Stimulated activated CD4-positive, alpha-beta T cell treated with anti-CD3 and anti-CD28 coated beads, Interleukin-4, amount 100 ng/mL, for 1 hour (primary cell): ENCODE data around the gene PCDH15.

ENCODE experiments used
- DNase-seq: peaks from one replicate; pipeline ENCODE4 v3.0.0-alpha.2; 2020

Gene PCDH15

DNA sequence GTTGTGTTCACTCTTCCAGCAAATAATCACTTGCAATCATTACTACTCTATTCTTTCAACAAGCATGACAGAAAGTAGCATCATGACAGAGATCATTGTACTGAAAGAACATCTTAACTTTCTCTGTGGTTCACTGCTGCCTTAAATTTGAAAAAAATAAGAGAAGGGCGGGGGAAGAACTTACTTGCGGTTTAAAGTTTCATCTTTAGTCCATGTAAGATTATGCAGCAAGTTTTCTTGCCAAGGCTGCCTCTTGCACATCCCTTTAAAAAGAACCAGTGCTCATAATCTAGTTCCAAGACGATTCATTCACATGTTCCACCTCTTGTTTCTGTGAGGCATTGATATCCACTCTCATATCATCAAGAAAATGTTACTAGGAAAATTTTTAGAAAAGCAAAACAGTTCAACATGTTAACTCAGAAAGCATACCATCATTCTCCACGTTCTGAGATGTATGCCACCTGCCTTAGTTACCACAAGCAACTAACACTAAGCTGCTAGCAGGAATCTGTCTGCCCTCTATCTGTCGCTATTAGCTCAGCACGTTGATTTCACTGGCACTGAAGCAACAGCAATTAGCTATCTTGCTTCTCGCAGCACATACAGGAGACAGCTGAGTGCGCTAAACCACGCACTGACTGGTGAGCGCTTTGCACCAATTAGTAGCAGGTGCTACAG lies at the start of gene PCDH15:
TSS of gene PCDH15 (minus strand) at position 491 of the 681 bp plus-strand sequence. CDS start 136,969 bp downstream, outside the sequence.
- DNase-seq = no peak

DNA sequence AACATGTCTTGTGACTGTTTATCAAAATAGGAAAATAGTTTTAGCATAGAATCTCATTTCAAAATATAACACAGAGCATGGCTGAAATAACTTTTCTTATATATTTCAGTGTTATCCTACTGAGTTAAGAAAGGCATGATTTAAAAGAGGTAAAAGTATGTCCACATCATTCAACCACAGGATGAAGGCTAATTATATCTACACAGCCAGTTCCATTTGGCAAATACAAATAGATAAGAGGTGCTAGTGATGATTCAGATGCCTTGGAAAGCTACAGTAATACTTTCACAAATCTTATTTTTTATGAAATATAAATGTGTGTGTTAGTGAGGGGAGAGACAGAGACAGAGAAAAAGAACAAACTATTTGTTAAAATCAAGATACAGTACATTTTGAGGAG lies 42.9 kb upstream of the PCDH15 start:
- DNase-seq = no peak

DNA sequence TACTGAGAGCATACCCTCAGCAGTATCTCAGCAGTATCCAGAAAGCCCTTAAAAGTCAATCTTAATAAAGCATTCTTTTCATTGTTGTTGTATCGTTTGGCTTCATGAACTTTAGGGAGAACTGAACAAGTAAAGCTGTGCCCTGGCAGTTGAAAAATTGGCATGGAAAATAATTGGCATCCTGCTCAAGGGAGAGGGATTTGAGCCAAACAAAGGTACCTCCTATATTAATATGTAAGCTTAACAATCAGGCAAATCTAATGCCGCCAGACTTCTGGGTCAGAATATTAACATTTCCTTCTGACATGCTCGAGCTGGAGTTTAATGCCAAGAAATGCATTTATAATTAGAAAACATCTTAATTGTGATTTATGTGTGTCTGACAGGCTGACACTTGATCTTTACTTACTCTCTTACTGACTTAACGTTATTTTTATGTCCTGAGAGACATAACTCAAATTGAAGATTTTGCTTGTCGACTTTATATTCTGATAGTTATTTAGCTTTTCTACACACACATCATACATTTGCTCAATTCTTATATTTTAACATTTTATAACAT lies 42.1 kb upstream of the PCDH15 start:
- no peak for DNase-seq

DNA sequence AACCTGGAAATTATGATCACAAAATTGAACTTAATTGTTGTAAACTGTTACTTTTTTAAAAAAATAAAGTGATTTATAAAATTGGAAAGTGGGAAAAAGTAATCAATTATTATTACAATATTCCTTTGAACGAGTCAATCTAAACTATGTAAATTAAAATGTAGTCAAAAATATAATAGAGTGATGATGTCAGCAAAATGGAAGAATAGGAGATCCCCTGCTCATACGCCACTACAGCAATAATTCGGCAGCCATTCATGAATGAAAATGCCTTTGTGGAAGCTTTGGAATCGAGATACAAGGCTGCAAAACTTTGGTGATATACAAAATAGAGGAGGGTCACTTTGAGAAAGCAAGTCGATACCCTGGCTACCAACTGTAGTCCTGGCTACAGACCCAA lies 36.4 kb upstream of the PCDH15 start:
- DNase-seq = no peak

DNA sequence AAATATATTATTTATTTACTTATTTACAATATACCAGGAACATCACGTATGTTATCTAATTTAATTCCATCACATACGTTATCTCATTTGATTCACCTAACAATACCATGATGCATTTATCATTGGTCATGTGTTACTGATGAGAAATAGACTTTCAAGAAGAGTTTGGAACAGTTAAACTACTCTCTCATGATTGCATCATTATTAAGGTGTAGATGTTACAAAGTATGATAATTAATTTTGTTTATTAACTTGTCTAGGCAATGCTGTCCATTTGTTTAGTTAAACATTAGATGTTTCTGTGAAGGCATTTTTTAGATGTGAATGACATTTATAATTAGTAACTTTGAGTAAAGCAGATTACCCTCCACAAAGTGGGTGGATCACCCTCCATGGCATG lies 32.0 kb upstream of the PCDH15 start:
- DNase-seq = no peak

DNA sequence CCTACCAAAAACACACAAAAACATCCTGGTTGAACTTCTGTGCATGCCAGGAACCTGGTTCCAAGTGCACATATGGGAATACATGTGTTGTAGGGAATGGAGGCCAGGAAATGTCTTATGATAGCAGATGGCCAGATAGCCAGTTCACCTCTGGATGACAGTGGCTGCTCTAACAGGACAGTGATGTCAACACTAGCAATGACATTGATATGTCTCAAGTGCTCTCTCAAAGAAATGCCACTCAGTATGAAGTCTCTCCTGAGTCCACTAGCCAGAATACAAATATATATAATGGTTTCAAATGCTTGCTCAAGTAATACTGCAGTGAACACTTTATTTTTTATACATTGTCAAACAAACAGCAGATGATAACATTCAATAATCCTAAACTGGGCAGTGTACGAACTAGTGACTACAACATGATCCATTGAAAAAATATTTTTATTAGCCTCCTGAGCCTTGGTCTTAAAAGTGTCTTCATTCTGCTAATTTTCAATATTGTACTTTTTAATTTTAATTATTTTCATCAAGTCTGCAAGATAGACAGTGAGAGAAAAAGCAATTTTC lies 26.0 kb upstream of the PCDH15 start:
- DNase-seq = no peak

DNA sequence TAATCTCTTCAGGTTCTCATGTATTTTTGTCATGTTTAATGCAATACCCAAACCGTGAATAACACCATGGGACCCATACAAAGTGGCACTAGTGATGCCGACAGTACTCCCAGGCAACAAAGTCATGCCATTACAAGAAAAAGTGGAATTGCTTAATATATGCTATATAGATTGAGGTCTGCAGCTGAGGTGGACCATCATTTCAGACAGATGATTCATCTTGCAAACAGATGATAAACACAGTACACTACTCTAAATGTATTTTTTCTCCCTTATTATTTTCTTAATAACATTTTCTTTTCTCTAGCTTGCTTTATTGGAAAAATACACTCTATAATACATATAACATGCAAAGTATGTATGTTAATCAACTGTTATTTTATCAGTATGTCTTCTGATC lies 14.6 kb upstream of the PCDH15 start:
- DNase-seq = no peak

DNA sequence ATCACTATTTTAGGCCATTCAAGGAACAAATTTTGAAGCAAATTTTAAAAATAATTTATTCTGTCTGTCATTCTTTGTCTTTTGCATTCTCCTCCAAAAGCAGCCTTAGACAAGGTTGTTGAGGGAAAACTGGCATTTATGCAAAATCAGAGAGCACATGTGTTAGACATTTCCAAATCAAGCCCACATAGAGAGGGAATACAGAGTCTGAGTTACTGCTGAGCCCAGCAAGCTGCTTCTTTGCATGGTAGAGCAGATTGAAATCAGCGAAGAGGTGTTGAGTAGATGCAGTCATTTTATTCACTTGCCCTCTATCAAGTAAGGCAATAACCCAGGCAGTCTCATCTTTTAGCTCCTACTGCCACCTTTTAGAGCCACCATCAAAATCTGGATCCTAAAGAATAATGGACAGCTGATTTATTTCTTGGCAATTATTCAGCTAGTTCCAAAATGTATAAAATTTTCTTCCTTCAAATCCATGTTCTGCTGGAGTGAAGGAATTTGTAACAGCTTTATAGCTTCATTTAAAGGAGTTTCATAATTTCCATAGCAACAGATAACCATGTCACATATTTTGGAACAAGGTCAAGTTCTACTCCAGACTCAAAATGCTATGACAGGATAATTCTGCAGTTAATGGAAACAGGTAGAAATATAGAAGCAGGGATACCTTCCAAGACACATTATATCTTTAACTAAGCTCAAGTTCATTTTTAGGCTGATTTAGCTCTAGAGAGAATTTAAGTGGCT lies 7.3 kb upstream of the PCDH15 start:
- DNase-seq = no peak

DNA sequence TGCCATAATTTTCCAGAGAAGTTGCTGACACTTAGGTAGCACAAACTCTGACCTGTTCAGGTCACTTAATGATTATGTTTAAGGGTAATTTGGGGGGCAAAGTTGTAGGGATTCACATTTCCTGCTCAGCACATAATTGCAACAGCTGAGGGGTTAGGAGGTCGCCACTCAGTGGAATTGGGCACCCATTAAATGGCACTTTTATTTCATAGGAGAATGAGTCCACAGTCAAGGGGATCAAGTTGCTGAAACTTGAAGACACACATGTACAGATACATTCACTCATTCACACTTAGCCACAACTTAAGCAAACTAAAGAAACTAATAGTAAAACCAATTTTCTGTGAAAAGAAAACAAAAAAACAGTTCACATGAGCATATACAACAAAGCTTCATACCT lies 1.5 kb downstream of the PCDH15 start:
- DNase-seq = no peak

DNA sequence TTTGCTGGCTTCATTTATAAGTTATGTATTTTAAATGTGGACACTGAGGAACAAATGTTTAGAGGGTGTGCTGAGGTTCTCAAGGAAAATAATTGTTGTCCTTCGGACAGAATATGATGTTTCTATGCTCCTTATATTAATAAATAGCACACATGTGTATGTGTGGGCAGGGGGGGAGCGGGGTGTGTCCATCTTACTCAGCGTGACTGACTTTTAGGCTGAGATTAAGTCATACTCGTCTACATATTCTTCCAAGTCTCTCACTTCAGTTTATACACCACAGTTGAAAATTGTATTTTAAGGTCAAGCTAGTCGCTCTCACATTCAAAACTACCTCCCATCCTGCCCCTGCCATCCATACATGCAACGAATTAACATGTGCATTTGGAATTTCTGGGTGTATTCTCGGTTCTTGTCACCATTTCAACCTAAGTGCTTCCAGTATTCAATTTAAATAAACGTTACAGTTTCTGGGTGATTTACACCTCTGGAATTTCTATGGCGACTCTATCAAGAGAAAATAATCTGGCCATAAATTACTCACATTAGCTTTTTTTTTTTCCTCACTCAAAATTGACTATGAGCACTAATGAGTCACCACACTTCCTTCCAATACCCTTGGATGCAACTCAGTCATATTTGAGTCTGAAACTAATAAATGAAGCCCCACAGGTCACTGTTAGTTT lies 3.3 kb downstream of the PCDH15 start:
- DNase-seq = no peak

DNA sequence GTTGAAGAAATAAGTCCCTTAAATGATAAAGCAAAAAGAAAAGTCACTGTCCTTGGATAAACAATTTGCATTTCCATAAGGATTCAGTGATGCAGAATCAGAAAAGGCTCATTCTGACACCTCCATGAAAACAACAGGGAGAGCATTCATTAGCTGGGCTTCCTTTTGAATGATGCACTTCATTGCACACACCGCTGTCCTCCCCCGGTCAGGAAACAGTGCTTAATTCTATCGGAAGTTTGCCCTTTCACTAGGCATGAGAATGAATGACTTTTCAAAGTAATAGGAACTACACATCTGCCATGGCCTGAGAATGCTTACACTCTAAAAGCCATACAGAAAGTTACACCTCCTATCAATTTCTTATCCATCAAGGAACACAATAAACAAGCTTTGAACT lies 4.2 kb downstream of the PCDH15 start:
- DNase-seq = no peak

DNA sequence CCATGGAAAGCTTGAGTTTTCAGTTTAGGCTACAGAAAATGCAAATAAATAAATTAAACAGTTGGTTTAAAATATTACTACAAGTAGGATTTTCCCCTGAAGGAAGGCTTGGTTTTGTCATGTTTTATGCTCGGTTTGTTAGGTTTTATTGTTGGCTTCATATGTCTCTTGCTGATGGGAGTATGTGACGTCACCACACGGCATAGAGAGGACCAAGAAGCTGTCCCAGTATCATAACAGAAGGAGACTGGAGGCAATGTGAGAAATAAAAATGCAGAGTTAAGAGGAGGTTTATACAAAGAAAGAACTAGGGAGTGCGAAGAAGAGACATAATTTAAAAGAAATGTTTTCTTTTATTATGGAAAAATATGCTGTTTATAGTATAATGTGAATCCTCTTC lies 24.4 kb downstream of the PCDH15 start:
- no peak for DNase-seq

DNA sequence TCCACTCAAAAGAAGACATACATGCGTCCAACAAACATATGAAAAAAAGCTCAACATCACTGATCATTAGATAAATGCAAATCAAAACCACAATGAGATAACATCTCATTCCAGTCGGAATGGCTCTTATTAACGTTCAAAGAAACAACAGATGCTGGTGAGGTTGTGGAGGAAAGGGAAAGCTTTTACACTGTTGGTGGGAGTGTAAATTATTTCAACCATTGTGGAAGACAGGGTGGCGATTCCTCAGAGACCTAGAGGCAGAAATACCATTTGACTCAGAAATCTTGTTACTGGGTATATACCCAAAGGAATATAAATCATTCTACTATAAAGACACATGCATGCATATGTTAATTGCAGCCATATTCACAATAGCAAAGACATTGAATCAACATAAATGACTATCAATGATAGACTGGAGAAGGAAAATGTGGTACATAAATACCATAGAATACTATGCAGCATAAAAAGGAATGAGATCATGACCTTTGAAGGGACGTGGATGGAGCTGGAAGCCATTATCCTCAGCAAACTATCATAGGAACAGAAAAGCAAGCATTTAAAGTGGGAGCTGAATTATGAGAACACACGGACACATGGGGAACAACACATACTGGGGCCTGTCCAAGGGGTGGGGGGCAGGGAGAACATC lies 28.4 kb downstream of the PCDH15 start:
- DNase-seq = no peak

DNA sequence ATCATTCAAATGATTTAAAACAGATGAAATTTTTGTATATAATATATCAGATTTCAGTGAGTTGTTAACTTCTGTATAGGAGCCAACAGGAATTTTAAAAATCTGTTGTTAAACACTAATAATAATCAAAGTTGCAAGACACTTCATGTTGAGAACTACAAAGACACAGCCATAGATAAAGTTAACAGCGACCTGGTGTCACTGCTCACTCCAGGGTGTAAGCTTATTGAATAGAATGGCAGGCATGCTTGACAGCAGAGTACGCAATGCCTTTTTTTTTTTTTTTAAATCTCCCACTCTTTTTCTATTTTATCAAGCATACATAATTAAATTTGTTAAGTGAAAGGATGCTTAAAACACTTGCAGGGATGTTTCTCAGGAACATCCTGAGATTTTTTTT lies 32.0 kb downstream of the PCDH15 start:
- DNase-seq = no peak

DNA sequence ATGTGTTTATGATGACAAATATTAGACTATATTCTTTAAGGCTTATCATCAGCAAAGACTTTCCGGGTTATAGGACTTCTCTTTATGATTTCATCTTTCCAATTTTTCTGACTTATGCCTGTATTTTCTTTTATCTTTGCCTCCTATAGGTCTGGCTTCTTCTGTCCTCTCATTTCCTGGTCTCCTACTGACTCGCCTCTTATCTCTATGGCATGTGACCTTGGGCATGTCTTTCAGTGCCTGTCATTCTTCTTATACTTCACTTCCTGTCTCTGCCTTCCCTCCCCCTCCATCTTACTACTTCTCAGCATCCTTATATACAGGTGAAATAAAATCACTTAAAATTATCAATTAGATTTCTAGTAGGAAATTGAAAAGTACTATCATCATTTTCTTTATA lies 42.2 kb downstream of the PCDH15 start:
- DNase-seq = no peak

DNA sequence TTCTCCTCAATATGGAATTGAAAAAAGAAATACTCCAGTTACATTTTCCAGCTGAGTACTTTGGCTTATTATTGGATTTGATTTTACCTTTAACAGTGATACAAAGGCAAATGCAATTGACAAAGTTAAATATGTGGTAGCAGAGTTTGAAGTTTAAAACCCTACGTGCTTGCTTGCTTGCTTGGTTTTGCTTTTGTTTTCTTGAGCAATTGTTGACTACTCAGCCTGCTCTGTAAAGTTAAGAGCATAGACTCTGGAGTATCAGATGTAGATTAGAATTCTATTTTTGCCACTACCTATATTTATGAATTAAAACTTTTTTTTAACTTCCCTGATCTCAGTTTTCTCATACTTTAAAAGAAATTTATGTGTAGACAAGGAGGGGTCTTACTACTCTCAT lies 51.4 kb downstream of the PCDH15 start:
- no peak for DNase-seq

DNA sequence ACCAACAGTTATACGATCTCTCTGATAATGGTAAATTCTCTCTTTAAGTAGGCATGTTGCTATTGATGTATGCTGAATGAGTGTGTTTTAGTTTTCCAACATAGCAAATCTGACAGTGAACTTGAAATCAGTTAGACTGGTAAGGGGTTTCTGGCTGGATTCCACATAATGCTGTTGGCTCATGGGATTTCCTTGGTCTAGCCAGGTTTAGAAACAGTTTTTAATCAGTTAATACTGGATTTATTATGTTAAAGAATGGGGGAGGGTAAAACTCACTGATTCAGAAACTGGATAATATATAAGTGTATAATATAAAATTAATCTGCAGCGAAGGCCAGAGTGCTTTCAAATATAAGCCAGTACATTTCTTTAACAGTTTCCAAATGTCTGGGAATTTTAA lies 55.6 kb downstream of the PCDH15 start:
- no peak for DNase-seq

DNA sequence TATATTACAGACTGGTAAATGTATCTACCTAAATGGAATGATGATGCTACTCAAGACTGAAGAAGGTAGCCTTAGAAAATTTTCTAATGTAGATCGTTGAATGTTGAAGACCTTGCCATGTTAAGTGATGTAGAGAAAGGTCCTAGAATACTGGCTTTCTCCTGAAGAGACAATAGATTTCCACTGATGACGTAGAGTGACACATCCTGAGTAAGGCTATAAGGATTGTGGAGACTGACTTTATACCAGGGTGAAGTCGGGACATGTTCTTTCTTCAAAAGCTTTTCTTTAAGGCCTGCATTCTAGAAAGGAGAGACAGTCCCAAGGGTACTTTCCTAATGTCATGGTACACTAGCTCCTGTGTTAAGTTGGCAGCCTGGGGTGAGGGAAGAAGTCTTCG lies 58.6 kb downstream of the PCDH15 start:
- DNase-seq = no peak

DNA sequence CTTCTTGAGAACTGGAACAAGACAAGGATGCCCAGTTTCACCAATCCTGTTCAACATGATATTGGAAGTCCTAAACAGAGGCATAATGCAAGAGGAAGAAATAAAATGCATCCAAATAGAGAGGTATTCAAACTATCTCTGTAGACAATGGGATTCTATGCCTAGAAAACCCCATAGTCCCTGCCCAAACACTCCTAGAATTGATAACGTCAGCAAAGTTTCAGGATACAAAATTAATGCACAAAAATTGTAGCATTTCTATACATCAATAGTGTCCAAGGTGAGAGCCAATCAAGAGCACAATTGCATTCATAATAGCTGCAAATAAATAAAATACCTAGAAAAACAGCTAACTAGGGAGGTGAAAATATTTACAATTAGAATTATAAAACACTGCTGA lies 72.5 kb downstream of the PCDH15 start:
- no peak for DNase-seq

DNA sequence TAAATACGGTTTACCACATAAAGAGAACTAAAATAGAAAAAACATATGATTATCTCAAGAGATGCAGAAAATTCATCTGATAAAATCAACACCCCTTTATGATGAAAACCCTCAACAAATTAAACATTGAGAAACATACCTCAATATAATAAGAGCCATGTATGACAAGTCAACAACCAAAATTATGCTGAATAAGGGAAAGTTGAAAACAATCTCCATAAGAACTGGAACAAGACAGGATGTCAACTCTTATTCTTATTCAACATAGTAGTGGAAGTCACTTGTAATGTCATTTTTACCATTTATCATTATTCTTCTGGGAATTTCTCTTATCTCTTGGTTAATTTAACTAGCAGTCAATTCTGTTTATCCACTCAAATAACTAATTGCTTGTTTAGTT lies 79.0 kb downstream of the PCDH15 start:
- DNase-seq = no peak

DNA sequence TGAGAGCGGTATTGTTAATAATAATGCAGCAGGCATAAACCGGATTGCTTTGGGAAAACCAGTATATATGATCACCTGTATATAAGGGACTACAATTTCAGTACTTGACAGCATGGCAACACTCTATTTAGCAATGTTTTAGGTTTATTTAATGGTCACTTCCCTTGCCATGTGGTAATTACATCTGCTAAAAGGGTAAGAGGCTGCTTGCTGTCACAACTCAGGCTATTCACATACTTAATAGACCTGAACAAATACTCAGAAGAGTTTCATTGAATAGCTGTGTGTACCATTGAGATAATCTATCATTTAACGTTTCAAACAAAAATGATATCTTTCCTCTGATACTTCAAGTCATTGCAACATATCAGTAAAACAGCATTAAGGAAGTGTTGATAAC lies 90.1 kb downstream of the PCDH15 start:
- no peak for DNase-seq

DNA sequence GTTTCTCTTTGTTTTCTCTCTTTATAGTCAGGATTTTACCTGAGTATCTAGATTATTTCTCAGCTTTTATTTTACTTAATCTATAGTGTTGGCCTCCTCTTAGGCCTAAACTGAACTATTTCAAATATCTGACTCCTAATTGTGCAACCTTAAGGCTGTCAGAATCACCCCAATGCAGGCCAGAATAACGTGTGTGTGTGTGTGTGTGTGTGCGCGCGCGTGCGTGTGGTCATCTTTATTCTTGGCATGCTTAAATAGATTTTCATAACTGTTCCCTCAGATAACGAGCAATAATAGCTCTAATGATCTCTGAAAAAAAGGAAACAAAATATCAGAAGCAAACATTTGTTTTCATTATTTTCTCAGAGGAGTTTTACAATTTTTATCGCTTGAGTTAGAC lies 92.4 kb downstream of the PCDH15 start:
- DNase-seq = no peak

DNA sequence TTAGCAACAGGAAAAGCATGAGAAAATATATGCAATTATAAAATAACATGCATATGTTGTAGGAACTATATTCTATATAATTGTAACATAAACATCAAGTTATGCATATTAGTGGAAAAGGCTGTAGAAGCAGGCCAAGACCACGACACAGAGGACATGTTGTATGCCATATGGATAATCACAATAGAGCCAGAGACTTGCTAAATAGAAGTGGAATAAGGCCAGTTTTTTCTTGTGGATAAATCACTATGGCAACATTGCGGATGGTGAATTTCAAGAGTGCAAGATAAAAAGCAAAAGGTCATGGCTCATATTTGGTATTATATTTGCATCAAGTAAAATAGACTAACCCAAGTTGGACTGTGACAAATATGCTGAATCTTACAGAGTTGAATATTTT lies 93.0 kb downstream of the PCDH15 start:
- no peak for DNase-seq
